GM18951 (cell line): ENCODE measurements around the gene DGKE.

Experiments used
- POLR2A ChIP-seq: IDR thresholded peaks from 4 replicates; pipeline ENCODE4 v1.6.1; 2011; ENCODE audit warnings: mild to moderate bottlenecking; ENCODE audit not compliant: insufficient read length, insufficient read depth; ENCODE audit errors: extremely low read depth
- in situ Hi-C: fragments of 300-500 bp; cut with MboI; formaldehyde crosslinking; loops from one replicate; pipeline ENCODE4 v1.12.0; 2022; ENCODE audit warnings: low sequenced_read_pairs, mixed read lengths, inconsistent platforms; ENCODE audit not compliant: unreplicated experiment

Gene DGKE

DNA sequence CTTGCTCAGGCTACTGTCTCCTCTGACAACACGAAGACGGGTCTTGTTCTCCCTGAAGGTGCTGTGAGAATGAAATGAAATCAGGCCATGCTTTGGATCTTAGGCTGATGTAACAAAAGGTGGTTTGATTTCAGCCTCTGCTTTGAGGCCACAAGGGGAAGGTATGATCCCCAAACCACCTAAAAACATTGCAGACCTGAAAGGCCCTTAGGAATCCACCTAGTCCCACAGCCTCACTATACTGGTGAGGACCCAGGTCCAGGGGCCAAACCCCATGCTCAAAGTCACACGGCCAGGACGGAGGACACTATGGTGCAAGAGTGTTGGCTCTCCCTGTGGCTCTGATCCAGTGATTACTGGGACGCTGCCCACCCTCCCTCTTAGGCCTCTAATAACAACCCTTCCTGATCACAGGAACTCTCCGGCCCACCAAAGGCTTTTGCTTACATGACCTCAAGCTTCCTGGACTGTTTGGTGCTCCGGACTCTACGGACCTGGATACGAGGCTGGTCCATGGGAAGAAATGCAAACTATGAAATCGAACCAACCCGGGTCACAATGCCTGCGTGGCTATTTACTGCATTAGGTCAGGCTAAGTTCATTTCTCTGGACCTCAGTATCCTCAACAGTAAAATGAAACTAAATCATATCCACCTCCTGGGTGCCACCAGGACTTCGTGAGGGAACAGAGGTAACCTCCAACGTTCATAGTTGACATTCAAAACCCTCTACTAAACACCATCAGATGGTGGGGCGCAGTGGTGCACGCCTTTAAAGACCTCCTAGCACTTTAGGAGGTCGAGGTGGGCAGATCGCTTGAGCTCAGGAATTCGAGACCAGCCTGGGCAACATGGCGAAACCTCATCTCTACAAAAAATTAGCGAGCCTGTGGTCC lies 78.4 kb downstream of the DGKE start:
- in situ Hi-C loops: no loop called here
- TF ChIP-seq POLR2A: no peak

DNA sequence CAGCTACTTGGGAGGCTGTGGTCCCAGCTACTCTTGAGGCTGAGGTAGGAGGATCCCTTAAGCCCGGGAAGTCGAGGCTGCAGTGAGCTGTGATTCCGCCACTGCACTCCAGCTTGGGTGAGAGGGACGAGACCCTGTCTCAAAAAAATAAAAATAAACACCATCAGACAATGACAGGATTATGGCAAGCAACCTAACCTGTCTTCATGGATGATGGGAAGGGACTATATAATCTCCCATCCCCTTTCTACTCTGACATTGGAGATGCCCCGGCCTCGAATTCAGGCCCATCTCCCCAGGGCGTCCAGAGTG lies 79.0 kb downstream of the DGKE start:
- TF ChIP-seq POLR2A: no peak

DNA sequence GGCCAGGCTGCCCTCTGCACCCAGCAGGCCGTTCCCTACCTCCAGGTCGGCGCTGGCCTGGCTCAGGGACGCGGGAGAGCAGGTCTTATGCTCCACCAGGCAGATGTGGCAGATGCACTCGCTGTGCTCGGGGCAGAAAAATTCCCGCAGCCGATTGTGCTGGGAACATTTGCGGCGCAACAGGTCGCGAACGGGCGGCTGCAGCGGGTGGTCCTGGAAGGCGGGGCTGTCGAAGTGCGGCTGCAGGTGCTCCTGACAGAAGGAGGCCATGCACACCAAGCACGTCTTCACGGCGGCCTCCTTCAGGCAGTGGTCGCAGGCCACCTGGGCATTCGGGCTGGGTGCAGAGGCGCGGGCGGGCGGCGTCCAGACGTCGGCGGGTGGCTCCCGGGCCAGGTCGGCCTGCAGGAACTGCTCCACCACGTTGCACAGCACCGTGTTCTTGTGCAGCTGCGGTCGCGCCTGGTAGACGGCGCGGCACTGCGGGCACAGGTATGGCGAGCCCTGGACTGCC lies 79.5 kb downstream of the DGKE start:
- TF ChIP-seq POLR2A: no peak
- in situ Hi-C loops: no loop called here

More for the DNA sequence above, 79.0 kb downstream of the DGKE start:
- in situ Hi-C loops: no loop called here

DNA sequence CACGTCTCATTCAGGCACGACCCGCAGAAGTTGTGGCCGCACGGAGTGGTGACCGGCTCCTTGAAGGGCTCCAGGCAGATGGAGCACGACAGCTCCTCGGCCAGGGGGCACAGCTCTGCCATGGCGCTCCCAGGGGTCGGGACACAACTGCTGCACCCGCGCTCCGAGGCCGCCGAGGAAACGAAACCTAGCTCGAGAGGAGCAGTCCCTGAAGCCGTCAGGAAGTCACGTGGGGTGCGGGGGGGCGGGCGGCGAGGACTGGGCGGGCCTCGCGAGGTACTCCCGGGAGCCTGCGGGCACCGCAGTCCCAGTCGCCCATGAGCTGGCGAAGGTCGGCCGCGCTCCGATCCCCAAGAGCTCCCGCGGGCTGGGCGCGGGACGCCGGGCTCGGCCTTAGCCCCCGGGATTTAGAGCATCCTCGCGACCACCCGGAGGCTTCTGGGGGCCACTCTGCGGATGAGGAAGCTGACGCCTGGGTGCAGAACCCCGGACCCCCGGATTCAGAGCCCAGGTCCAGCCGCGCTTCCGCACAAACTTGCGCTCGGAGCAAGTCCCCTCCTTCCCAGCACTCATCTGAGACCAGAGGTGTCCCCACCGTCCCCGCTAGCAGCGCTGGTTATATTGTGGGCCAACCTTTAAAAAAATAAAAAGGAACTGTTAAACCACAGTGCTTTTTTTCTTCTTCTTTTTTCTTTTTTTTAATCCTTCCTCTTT lies 80.1 kb downstream of the DGKE start, which contains the start of gene TRIM25:
Gene TRIM25, minus strand, starts transcription at position 183 of the 714 bp plus-strand sequence. Its CDS starts 61 bp downstream, at position 122.
- TF ChIP-seq POLR2A: peak; percentile 100
- in situ Hi-C loops: no loop called here

DNA sequence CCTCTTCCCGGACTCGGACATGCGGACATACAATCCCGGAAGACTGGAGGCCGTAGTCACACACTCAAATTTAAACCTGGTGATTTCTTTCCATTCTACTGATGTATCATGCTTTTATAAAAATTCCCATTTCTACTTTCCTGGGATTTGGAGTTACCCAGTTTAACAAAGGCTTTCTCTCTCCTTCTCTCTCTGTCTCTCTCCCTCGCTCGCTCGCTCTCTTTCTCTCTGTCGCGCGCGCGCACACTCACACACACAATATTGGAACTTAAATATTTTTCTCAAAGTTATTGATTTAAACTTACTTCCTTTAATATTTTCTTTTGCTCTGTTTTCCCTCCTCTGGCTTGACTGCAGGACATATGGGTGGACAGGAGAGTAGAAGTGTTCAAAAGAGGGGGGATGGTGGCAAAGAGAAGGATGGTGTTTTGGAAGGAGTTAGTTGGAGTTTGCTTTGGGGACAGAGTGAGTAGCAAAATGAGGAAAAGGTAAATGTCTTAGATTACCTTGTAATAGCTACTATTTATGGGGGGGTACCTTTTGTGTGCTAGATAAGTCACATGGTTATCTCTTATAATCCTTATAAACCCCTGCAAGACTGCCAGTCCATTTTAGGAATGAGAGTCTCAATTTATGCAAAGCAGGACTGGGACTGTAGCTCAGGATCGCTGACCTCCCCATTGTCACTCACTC lies 80.8 kb downstream of the DGKE start:
- in situ Hi-C loops: no loop called here

DNA sequence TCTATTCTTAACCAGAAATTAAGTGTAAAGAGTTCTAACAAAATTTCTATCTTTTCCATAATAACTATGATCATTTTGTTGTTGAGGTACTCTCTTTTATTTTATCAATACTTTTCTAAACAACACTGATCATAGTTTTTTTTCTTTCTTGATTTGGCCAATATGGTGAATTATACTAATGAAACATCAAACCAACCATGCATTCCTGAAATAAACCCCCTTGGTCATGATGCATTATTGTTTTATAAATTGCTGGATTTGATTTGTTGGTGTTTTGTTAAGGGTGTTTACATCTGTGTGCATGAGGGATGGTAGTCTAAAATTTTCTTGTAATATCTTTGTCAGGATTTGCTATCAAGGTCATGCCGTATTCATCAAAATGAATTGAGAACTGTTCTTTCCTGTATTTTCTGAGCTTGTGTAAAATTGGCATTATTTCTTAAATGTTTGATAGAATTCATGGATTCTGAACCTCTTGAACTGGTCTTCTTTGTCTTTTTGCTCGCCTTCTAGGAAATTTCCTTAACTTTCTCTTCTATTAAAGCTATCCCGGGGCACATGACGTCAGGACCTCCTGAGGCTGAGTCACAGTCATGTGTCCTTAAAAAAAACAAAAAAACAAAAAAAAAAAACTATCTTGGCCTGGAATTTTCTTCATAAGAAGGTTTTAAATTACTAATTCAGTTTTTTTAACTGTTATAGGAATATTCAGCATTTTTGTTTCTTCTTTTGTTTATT lies 83.8 kb downstream of the DGKE start:
- no peak for TF ChIP-seq POLR2A
- in situ Hi-C loops: no loop called here

More for the DNA sequence above, 80.8 kb downstream of the DGKE start:
- no peak for TF ChIP-seq POLR2A

DNA sequence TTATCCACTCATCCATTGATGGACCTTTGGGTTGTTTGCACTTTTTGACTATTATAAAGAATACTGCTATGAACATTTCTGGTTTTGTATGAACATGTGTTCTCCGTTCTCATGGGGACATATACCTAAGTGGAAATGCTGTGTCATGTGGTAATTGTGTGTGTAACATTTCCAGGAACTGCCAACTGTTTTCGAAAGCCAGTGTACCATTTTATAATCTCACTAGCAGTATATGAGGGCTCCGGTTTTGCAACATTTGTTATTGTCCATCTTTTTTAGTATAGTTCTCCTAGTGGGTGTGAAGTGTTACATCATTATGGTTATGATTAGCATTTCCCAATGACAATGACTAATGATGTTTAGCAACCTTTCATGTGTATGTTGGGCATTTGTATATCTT lies 85.0 kb downstream of the DGKE start:
- TF ChIP-seq POLR2A: no peak
- in situ Hi-C loops: no loop called here
